Measurements from ENCODE around the gene RGS14.
"Not testable (repeated sequence)": the region's sequence is repeated elsewhere in the genome, so short reads cannot be mapped to it uniquely, and the experiment has no call there.

Gene RGS14

DNA sequence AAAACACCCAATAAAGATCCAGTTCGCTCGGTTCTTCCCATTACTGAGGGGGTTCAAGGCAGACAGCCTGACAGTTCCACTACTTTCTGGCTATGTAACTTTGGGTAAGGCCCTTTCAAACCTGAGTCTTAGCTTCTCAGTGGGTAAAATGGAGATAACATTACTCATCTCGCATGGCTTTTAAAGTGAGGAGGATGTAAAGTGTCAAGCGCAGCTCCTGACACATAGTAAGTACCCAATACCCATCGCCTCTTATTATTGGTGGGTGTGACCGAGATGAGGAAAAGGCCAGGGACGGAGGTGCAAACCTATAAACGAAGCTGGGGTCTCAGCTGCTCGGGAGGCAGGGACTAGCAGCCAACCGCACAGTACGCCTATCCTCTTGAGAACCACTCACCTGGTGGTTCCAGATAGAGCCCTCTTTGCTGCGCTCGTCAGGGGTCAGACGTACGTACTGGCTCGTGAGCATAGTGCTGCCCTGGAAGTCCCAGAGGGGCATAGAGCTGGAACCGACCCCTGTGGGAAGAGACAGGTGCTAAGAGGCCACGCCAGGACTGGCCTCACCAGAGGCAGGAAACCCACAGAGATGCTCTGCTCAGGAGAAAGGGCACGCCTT is 6.8 kb upstream of the RGS14 start:
- DNase-seq, result no peak

- peak; percentile 84 for DNase-seq
Measured at GRCh38 chr5:177351392-177352329, 6.1 kb upstream of the RGS14 start, which contains the start of gene LMAN2. LMAN2 (minus strand) TSS chr5:177351668; CDS start chr5:177351647, 21 bp downstream.

DNA sequence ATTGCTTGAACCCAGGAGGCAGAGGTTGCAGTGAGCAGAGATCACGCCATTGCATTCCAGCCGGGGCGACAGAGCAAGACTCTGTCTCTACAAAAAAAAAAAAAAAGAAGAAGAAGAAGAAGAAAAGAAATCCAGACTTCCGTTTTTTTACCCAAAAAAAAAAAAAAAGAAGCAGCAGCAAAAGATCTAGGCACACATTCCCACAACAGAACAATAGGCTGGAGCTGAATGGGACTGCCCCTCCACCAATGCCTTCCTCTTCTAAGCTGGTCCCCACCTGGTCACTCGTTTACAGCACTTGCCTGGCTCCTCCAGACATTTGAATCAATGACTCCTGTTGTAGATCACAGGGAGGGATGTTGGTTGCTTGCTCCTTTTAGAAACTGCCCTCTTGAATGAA is 4.6 kb upstream of the RGS14 start:
- no peak for DNase-seq

GRCh38 chr5:177354256-177354655 is 3.5 kb upstream of the RGS14 start:
- DNase-seq, result no peak

DNA sequence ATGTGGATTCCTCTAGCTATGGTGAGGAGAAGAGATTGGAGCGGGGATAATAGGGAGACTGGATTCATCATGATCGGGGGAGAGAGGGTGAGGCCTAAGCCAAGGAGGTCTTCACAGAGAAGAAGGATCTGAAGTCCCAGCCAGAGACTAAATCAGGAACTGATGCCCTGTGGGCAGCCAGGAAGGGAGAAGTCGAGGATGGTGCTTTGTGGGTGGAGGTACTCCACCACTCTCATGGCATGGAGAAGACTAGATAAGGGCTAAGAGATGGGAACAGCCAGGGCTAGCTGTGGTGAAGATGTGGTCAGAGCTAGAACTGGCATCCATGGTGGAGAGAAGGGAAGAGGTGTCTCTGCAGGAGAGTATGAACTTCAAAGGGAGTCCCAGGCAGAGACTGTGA is 3.0 kb upstream of the RGS14 start:
- no peak for DNase-seq

- no peak for DNase-seq
Measured at GRCh38 chr5:177355162-177355867, 2.4 kb upstream of the RGS14 start.

GRCh38 chr5:177355868-177356168 is 1.9 kb upstream of the RGS14 start:
- DNase-seq, result no peak

DNA sequence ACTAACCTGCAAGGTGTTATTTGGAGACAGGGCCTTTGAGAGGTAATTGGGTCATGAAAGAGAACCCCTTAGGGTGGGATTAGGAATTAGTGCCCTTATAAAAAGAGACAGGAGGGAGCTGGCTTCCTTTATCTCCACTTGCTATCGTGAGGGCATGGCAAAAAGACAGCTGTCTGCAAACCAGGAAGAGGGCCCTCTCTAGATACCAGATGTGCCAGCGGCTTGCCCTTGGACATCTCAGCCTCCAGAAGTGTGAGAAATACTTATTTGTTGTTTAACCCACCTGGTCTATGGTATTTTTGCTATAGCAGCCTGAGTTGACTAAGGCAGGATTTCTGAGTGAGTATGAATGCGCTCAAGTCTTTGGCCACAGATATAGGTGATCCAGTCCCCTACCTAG is 978 bp upstream of the RGS14 start:
- no peak for DNase-seq

- DNase-seq, result no peak
Measured at GRCh38 chr5:177357146-177357458, 622 bp upstream of the RGS14 start.

DNA sequence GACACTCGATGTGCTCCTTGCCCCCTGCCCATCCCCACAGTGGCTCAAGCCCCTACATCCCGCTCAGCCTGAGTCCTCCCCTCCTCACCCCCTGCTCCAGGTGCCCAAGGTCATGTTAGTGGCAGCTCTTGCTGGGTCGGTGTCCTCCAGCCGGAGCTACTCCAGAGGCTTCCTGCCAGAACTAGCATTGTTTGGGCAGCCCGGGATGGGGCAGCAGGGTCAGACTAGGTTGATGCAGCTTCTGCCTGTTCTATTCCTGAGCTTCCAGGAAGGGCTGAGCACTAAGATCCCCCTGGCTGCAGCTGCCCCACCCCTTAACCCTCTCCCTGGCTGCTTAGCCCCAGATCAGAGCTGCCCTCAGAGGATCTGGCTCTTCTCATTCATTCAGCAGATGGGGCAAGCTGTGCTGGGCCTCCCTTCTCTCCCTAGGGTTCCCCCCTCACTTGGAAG is 671 bp downstream of the RGS14 start:
- no peak for DNase-seq

GRCh38 chr5:177359451-177359851 is 1.7 kb downstream of the RGS14 start:
- no peak for DNase-seq

GRCh38 chr5:177359860-177360259 is 2.1 kb downstream of the RGS14 start:
- no peak for DNase-seq

GRCh38 chr5:177360740-177361139 is 3.0 kb downstream of the RGS14 start:
- DNase-seq, result not testable (repeated sequence)

GRCh38 chr5:177361418-177362291 is 3.9 kb downstream of the RGS14 start:
- no peak for DNase-seq

DNA sequence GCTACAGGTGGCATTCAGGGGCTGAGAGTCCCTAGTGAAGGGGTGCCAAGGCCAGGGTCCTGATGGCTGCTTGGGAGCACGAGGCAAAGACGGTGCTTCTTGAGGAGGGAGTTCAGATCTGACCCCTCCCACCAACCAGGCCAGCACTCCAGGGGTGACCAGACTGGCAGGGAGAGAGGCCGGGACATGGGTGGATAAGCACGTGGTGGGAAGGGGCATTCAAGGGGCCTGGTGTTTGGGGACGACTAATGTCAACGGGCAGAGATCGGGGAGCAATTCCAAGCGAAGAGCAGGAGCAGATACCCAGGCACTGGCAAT is 4.5 kb downstream of the RGS14 start:
- no peak for DNase-seq

GRCh38 chr5:177362610-177363507 is 5.1 kb downstream of the RGS14 start:
- DNase-seq, result peak; percentile 45

GRCh38 chr5:177363565-177363964 is 5.8 kb downstream of the RGS14 start:
- DNase-seq, result no peak

- no peak for DNase-seq
Measured at GRCh38 chr5:177364159-177364962, 6.6 kb downstream of the RGS14 start.

DNA sequence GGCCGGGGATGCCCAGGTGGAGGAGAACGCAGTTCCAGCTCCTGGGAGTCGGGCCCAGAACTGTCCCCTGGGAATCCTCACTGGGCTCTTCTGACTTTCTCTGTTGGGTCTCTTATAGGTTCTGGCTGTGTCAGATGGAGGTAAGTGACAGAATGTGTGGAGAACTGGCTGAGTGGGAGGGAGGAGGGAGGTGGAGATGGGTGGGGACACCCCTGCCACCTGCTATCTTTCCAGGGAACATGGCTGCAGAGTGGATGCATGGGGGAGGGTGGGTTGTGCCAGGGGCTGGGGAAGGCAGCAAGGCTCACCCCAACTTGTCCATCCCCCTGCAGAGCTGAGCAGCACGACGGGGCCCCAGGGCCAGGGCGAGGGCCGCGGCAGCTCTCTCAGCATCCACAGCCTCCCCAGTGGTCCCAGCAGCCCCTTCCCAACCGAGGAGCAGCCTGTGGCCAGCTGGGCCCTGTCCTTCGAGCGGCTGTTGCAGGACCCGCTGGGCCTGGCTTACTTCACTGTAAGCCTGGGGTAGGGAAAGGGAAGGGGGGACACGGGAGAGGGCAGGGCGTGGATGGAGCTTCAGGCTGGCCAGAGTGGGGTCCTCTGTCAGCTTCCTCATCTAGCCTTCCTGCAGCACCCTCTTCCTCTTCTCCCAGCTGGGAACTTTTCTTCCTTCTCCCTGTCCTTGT is 8.3 kb downstream of the RGS14 start:
- DNase-seq, result no peak

DNA sequence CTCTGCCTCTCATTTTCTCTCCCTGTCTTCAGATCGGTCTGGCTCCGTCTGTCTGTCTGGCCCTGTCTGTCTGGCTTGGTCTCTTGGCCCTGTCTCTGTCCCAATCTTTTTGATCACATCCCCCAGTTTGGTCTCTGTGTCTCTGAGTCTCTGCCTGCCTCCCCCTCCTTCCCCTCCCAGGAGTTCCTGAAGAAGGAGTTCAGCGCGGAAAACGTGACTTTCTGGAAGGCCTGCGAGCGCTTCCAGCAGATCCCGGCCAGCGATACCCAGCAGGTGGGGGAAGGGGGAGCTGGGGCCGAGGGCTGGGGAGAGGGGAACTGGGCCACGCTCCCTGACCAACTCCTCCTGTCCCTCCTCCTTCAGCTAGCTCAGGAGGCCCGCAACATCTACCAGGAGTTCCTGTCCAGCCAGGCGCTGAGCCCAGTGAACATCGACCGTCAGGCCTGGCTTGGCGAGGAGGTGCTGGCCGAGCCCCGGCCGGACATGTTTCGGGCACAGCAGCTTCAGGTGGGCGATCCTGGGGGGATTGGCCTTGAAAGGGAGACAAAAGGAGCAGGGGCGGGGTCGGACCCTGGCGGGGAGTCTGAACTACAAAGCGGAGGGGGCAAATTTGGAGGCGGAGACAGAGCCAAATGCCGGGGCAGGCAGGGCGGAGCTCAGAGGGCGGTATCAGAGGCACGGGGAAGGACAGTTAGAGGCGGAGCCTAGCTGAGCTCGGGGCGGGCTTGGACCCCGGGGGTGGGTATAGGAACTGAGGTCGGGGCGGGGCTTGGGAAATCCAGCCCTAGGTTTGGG is 9.0 kb downstream of the RGS14 start:
- DNase-seq, result no peak

Measured in activated CD4-positive, alpha-beta T cell treated with anti-CD3 and anti-CD28 coated beads for 1 hour (primary cell).